IMR-90 (cell line): ENCODE measurements around the gene ROR2.

ENCODE experiments used
- CHD1 ChIP-seq: IDR thresholded peaks from 2 replicates; pipeline ENCODE4 v1.6.1; 2012; ENCODE audit warnings: low read depth, low read length, improper control_type of control experiment
- CTCF ChIP-seq: conservative IDR thresholded peaks from 2 replicates; pipeline ENCODE4 v1.5.1; 2012; ENCODE audit warnings: mild to moderate bottlenecking, low read depth, low read length, improper control_type of control experiment
- FOS ChIP-seq: fragments of 150-350 bp; IDR thresholded peaks from 2 replicates; pipeline ENCODE4 v1.6.1; 2016; ENCODE audit warnings: low read depth, low read length
- MAFK ChIP-seq: IDR thresholded peaks from 2 replicates; pipeline ENCODE4 v1.6.1; 2012; ENCODE audit warnings: low read depth, low read length, improper control_type of control experiment
- POLR2A ChIP-seq: IDR thresholded peaks from 2 replicates; pipeline ENCODE4 v1.6.1; 2012; ENCODE audit warnings: mild to moderate bottlenecking, low read depth, low read length
- SMC3 ChIP-seq: fragments of 150-350 bp; IDR thresholded peaks from 2 replicates; pipeline ENCODE4 v1.6.1; 2016; ENCODE audit warnings: low read depth, mild to moderate bottlenecking, antibody characterized with exemption, low read length, moderate library complexity

- TF ChIP-seq SMC3 (no peak), CTCF (no peak), FOS (no peak), MAFK (no peak), POLR2A (no peak), CHD1 (no peak)
Measured at GRCh38 chr9:91953718-91954117, 3.7 kb upstream of the ROR2 start.
